ENCODE data around the gene LSAMP. TPM values are rescaled to one million over a fixed set of nuclear protein-coding genes. Genes with fewer than 3 reads are reported as not detected.

The LSAMP gene
- total and polyA plus RNA-seq, 2 of the 13 experiments (the other 11 are each of a cell fraction or from before 2014, with no cell fraction given) = not detected

- ChIA-PET CTCF (ENCODE audit: low intra/inter-chr PET ratio, low total read pairs) (no interaction called here), POLR2A (no interaction called here)
- no peaks in the 10 kb centered on the region for H3K79me2 ChIP-seq (ENCODE audit: insufficient read depth, low read length)
- no peak overlapping the region for H3K27ac ChIP-seq (ENCODE audit: extremely low read length, insufficient read depth, low read length)
- no peak for TF ChIP-seq SRSF9 (IDR thresholded peaks at IDR 0.05; ENCODE audit: borderline replicate concordance, insufficient read depth, low read depth, low read length, poor library complexity, severe bottlenecking)
- TF ChIP-seq ZFP82 (CRISPR knock-in tag; IDR thresholded peaks at IDR 0.05; ENCODE audit: borderline replicate concordance) = no peak
- no peak for TF ChIP-seq ZSCAN31 (CRISPR knock-in tag; IDR thresholded peaks at IDR 0.05; ENCODE audit: low read depth)
- no peak for TF ChIP-seq EZH2 (conservative IDR thresholded peaks at IDR 0.05; ENCODE audit: low read depth, low read length)
- no peak for TF ChIP-seq ZNF619 (CRISPR knock-in tag; IDR thresholded peaks at IDR 0.05)
- no peak for TF ChIP-seq JARID2 (CRISPR knock-in tag; IDR thresholded peaks at IDR 0.05; ENCODE audit: insufficient replicate concordance)
- no peak for TF ChIP-seq MEIS2 (CRISPR knock-in tag; IDR thresholded peaks at IDR 0.05)
- TF ChIP-seq TEAD2 (CRISPR knock-in tag; IDR thresholded peaks at IDR 0.05) = no peak
- TF ChIP-seq, protein P1, sequence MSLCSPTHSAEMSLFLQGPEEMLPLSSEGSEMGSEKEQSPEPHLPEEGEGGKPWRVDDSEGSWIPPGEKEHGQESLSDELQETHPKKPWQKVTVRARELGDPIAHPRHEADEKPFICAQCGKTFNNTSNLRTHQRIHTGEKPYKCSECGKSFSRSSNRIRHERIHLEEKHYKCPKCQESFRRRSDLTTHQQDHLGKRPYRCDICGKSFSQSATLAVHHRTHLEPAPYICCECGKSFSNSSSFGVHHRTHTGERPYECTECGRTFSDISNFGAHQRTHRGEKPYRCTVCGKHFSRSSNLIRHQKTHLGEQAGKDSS (CRISPR knock-in tag; IDR thresholded peaks at IDR 0.05; ENCODE audit: borderline replicate concordance, low read depth) = no peak
- no peak for TF ChIP-seq FLYWCH1 (CRISPR knock-in tag; IDR thresholded peaks at IDR 0.05)
- TF ChIP-seq TEF (CRISPR knock-in tag; IDR thresholded peaks at IDR 0.05) = no peak
- TF ChIP-seq ZMAT3 (CRISPR knock-in tag; conservative IDR thresholded peaks at IDR 0.05) = no peak
- TF ChIP-seq HOXA5 (CRISPR knock-in tag; IDR thresholded peaks at IDR 0.05) = no peak
- TF ChIP-seq ZNF709 (CRISPR knock-in tag; IDR thresholded peaks at IDR 0.05) = no peak
- no peak for TF ChIP-seq ZBTB4 (CRISPR knock-in tag; IDR thresholded peaks at IDR 0.05; ENCODE audit: borderline replicate concordance)
- H3K27me3 ChIP-seq (ENCODE audit: control insufficient read depth in 1 of 2, insufficient read depth in 2 of 2, low read length in 2 of 2) = no peaks in the 10 kb centered on the region
- H3K4me3 ChIP-seq (replicated peaks in 1 of 3; ENCODE audit: insufficient read depth in 1 of 3, low read depth in 2 of 3, low read length in 3 of 3) = no peak overlapping the region
- H3K9ac ChIP-seq (ENCODE audit: insufficient read depth, low read depth, low read length) = no peak overlapping the region
- H3K9me3 ChIP-seq (ENCODE audit: low read length) = no peaks in the 10 kb centered on the region
- FAIRE-seq = no peak
- H3K4me2 ChIP-seq (ENCODE audit: low read depth, low read length) = no peak overlapping the region
- H2AFZ ChIP-seq (ENCODE audit: low read length) = no peak overlapping the region
- BruUV-seq (replicated peaks) = no TSS peak
- intact Hi-C loops (cut with micrococcal nuclease; ENCODE audit: unreplicated experiment) = no loop called here
- no peaks in the 10 kb centered on the region for H4K20me1 ChIP-seq (ENCODE audit: insufficient read depth, low read length)
- H3K4me1 ChIP-seq (ENCODE audit: insufficient read depth, low read length) = no peaks in the 10 kb centered on the region
- DNase-seq (ENCODE audit: low spot score) = no peak
- in situ Hi-C loops (cut with HindIII; ENCODE audit: extremely low pct_ligation_motif_present, low pct_unique_long_range_greater_than_20kb) = no loop called here
- no peaks in the 10 kb centered on the region for H3K36me3 ChIP-seq (replicated peaks in 1 of 2; ENCODE audit: control insufficient read depth in 1 of 2, insufficient read depth in 2 of 2, low read length in 2 of 2)
- ATAC-seq = no peak
- WGBS (ENCODE audit: low lambda C conversion rate) = 3% methylated on average over 4 of the region's 4 CpGs
Observed at GRCh38 chr3:115968871-115969270, 476.4 kb downstream of the LSAMP start.

Data from HepG2 (cell line).